Measurements from ENCODE around the gene HJURP.

The HJURP gene

DNA sequence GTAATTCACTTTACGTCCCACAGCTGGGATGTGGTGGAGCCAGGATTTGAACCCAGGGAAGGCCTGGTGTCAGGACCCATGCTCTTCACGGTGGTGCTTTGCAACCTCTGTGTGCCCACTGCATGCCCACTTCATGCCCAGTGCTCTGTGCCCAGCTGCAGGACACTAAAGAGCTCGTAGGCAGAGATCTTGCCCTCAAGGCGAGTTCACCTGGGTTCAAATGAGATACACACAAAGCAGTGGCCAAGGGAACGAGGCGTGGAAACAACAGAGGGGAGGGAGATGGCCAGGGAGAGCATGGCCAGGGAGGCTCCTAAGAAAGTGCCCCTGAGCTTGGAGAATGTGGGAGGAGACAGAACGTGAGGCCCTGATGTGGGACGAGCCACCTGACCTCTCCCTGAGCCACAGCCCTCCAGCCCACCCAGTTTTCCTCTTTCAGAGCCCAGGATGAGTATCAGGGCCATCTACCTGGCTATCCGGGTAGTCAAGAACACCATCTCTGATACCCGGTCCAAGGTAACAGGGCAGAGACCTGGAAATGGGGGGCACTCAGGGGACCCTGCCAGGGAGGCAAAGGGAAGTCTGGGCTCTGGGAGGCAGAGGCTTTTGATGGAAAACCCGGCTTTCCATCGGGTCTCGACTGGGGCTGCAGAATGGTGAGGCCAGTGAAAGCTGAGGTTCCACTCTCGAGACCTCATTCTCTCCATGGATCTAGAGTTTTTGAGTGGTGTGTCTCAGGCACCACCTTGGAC is 55.8 kb downstream of the HJURP start:
- TF ChIP-seq, protein P1, sequence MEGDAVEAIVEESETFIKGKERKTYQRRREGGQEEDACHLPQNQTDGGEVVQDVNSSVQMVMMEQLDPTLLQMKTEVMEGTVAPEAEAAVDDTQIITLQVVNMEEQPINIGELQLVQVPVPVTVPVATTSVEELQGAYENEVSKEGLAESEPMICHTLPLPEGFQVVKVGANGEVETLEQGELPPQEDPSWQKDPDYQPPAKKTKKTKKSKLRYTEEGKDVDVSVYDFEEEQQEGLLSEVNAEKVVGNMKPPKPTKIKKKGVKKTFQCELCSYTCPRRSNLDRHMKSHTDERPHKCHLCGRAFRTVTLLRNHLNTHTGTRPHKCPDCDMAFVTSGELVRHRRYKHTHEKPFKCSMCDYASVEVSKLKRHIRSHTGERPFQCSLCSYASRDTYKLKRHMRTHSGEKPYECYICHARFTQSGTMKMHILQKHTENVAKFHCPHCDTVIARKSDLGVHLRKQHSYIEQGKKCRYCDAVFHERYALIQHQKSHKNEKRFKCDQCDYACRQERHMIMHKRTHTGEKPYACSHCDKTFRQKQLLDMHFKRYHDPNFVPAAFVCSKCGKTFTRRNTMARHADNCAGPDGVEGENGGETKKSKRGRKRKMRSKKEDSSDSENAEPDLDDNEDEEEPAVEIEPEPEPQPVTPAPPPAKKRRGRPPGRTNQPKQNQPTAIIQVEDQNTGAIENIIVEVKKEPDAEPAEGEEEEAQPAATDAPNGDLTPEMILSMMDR (IDR thresholded peaks at IDR 0.05) = no peak
- no peak for TF ChIP-seq ZFX (IDR thresholded peaks at IDR 0.05; ENCODE audit: borderline replicate concordance)
- H3K27ac ChIP-seq = no peak overlapping the region

DNA sequence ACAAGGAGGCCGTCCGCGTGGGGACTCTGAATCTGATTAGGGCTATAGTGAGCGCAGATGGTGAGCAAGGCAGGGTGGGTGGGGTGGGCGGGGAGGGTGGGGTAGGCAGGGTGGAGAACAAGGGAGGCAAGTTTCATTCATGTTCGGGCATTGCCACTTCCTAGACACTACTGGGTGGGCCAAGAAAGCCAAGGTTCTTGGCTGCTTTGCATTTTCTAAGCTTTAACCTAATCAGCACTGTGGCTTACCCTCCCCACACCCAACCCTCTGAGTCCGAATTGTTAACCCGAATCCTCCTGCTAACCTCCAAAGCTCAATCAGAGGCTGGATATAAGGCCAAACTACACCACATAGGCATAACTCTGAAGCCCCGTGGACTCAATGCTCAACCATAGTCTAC is 58.1 kb downstream of the HJURP start:
- TF ChIP-seq ZFX (IDR thresholded peaks at IDR 0.05; ENCODE audit: borderline replicate concordance) = no peak
- TF ChIP-seq, protein P1 (IDR thresholded peaks at IDR 0.05) = no peak

DNA sequence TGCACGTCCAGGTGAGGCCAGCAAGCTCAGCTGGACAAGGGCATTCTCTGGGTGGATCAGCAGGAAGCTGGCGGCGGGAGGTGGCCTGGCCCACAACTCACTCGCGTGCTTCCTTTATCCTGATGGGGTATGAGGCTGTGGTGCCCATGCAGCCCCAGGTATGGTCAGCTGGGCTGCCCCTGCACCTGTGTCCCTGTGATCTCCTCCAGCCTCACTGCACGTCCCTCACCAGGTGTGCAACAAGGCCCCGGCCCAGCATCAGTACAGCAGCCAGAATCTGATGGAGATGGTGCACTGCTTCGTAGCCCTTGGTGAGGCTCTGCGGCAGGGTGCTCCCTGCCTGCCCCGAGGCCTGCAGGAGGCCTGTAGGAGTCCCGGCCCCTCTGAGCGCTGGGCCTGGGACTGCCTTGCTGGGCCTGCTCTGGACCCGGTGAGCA is 58.6 kb downstream of the HJURP start:
- TF ChIP-seq ZFX (IDR thresholded peaks at IDR 0.05; ENCODE audit: borderline replicate concordance) = no peak
- TF ChIP-seq, protein P1 (IDR thresholded peaks at IDR 0.05) = no peak
- no peak overlapping the region for H3K27ac ChIP-seq

More for the DNA sequence above, 58.1 kb downstream of the HJURP start:
- no peak overlapping the region for H3K27ac ChIP-seq

DNA sequence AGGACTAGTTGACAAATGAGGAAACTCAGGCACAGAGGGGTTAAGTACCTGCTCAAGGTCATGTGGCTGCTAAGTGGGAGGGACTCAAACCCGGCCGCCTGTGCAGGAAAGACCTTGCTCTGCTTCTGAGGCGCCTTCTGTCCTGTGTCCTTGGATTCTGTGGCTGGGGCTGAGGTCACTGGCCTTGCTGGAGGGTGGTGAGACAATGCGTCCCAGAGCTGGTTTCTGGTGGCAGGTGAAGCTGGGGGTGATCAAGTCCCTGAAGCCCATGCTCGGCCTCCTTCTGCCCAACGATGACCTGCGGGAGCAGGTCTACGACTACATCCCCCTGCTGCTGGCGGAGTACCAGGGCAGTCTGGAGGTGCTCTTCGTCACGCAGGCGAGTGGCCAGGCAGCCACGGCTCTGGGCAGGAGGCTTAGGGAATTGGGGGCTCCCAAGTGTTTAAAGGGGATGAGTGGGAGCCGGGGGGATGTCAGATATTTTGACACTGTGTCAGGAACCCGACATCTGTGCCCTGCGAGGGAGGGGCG is 60.1 kb downstream of the HJURP start:
- no peak overlapping the region for H3K27ac ChIP-seq
- TF ChIP-seq ZFX (IDR thresholded peaks at IDR 0.05; ENCODE audit: borderline replicate concordance) = no peak
- TF ChIP-seq, protein P1 (IDR thresholded peaks at IDR 0.05) = no peak

DNA sequence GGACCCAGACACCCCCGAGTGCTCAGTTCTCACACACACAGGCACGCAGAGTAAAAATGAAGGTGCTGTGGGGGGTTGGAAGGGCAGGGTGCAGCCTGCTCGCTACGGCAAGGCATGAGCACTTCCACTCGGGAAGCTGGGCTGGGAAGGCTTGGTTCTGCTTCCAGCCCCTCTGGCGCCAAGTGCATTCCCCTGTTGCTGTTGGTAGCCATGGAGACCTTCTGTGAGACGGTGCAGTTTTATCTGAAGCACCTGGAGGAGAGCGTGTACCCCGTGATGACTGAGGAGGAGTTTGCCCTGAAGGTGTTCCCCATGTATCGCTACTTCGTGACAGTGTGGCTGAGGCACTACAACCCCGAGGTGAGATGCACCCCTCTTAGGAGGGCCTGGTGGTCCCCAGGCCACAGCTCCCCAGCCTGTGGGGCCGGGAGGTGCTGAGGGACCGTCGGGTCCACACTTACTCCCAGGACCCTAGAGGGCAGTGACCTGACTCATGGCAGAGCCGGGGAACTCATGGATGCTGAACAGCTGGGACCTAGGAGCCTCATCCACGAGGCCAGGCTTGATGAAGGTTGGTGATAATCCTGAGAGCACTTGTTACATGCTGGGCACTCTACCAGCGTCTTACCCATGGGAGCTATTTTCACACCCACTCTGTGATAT is 60.7 kb downstream of the HJURP start:
- H3K27ac ChIP-seq = no peak overlapping the region
- TF ChIP-seq, protein P1 (IDR thresholded peaks at IDR 0.05) = no peak
- no peak for TF ChIP-seq ZFX (IDR thresholded peaks at IDR 0.05; ENCODE audit: borderline replicate concordance)

DNA sequence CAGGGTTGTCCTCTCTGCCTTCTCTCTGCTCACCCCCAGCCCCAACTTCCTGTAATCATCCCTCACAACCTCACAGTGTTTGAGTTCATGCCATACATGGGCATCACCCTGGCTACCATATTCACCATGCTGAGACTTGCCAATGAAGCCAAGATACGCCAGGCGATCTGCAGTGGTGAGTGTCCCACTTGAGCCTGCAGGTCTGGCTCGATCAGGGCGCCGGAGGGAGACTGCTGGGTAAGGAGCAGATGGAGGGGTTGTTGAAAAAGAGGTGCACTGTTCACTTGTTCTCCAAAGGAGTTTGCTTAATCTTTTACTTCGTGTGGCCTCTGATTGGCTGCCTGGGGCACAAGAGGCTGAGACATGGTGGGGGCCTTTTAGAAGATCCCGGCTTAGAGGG is 61.6 kb downstream of the HJURP start:
- no peak overlapping the region for H3K27ac ChIP-seq
- no peak for TF ChIP-seq ZFX (IDR thresholded peaks at IDR 0.05; ENCODE audit: borderline replicate concordance)
- TF ChIP-seq, protein P1 (IDR thresholded peaks at IDR 0.05) = no peak

DNA sequence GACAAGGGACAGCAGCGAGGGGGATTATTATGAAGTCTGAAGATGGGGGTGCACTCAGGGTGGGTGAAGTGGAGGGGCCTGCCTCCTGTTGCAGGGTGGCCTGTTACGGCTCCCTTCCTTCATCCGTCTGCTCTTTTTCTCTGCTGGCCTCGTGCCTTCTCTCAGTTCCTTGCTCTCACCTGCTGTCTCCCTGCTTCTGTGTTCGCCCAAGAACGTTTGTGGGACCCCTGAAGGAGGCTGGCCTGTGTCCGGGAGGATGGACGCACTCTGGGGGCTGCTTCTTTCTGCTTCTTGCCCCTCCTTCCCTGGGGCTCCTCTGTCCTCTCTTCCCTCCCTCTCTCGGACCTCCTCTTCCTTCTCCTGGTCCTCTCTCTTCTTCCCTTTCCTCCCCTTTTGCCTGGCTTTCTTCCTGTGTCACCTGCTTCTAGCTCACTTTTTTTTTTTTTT is 62.4 kb downstream of the HJURP start:
- no peak for TF ChIP-seq ZFX (IDR thresholded peaks at IDR 0.05; ENCODE audit: borderline replicate concordance)
- TF ChIP-seq, protein P1 (IDR thresholded peaks at IDR 0.05) = no peak
- H3K27ac ChIP-seq = no peak overlapping the region
